HG02588 (cell line): ENCODE results near the gene SYNDIG1.

Source experiments
- ATAC-seq: cut with Tn5 transposase; IDR thresholded peaks from one replicate; pipeline ENCODE4 v1.9.1; 2021; ENCODE audit warnings: mild to moderate bottlenecking, moderate library complexity; ENCODE audit not compliant: unreplicated experiment

SYNDIG1 gene

DNA sequence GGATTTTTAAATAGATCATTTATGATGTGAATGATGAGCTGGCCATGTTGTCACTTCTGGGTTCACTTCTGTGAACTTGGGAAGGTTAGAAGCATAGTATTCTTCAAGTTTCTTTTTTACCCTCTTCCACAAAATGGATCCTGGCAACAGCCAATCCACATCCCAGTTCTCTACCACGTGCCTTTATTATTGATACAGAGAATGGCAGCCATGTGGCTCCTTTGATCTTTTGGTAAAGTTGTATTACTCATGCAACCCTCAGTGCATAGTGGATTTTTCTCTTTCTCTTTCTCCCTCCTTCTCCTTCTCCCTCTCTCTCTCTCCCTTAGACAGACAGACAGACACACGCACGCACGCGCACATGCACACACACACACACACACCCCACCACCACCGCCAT, 50.0 kb downstream of the SYNDIG1 start:
- no peak for ATAC-seq

- no peak for ATAC-seq
Observed at GRCh38 chr20:24521032-24521431, 51.6 kb downstream of the SYNDIG1 start.

DNA sequence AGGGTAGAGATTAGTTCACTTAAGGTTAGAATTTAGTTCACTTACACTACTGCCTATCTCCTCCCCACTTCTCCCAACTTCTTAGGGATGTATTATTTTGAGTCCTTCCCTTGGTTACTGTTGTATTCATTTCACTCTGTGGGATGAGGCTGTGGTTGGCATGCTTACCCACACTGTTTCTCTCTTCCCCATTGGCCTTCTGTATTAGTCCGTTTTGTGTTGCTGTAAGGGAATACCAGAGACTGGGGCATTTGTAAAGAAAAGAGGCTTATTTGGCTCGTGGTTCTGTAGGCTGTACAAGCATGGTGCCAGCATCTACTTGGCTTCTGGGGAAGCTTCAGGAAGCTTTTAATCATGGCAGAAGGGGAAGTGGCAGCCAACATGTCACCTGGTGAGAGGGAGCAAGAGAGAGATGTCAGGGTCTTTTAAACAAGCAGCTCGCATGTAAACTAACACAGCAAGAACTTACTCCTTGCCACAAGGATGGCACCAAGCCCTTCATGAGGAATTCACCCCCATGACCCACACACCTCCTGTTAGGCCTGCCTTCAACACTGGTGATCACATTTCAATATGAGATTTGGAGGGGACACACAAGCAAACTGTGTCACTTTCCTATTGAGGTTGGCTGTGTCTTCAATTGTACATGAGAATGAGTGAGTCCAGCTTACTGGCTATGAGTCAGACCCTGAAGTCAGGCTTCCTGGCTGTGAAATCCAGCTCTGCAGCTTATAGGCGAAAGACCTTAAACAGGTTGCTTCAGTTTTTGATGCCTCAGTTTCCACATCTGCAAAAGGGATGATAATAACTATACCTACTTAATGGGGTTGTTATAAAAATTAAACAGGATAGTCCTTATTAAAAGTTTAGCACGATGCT, 53.3 kb downstream of the SYNDIG1 start:
- ATAC-seq, result no peak

DNA sequence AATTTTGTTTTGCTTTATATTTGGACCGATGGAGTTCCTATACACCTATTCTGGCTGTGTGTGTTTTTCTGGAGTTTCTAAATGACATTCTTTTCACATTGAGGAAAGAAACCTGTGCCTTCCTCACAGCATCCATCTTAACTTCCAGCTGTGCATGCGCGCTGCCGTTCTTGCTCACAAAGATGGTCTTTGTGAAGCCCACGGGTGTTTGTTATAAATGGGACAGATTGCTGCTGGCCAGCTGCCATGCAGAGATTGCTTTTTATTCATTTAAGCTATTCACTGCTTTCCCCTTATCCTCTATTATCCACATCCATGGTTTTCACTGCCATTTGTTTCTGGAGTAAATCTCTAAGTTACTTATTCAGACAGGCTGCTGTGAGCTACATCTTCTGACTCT, 54.2 kb downstream of the SYNDIG1 start:
- no peak for ATAC-seq

DNA sequence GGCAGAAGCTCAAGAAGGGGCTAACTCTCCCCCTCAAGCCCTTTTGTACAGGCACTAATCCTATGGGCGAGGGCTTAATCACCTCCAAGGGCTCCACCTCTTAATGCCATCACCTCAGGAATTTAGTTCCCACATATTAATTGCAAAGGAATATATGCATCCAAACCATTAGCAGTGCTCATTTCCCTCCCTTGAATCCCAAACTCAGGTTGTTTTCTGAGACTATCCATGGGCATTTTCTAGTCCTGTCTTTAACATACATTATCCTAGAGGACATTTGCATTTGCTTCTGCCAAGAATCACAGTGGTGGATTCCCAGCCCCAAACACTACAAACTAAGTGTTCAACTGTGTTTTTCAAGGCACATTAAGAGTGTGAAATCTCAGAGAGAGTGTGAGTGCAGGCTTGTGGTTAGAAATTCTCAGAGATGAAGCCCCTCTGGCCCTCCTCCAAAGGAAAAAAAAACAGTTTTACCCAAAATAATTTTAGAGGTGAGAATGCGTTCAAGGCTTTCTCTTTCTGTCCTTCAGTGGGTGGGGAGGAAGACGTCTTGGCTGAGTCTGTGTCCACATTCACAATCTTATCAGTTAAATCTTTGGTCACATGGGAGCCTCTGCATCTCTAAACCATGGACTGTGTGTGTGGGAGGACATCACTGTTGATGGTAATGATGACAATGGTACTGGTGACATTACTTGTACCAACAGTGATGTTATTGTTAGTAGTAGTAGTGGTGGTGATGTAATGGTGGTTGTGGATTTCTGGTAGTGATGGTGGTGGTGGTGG, 59.3 kb downstream of the SYNDIG1 start:
- ATAC-seq, result no peak

- ATAC-seq, result no peak
Observed at GRCh38 chr20:24529369-24529719, 59.9 kb downstream of the SYNDIG1 start.

GRCh38 chr20:24530131-24530680, 60.8 kb downstream of the SYNDIG1 start:
- no peak for ATAC-seq

DNA sequence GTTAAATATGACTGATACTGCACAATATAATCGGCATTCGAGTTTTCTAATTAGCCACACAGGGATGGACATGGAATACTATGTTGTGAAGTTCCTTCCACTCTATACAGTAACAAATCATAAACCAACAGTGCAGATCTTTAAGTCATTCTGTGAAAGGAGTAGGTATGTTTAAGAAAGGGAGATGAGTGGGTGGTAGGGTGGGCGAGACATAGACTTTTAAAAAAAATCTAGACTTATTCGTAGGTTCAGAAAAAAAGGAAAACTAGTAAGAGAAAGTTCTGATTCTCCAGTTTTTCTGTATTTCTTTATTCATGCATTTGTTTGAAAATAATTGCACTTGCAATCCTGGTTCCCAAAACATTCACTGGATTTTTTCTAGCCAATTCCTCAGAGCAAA, 61.8 kb downstream of the SYNDIG1 start:
- no peak for ATAC-seq

- ATAC-seq, result no peak
Observed at GRCh38 chr20:24531631-24532419, 62.4 kb downstream of the SYNDIG1 start.

- ATAC-seq, result no peak
Observed at GRCh38 chr20:24533449-24533848, 64.0 kb downstream of the SYNDIG1 start.

DNA sequence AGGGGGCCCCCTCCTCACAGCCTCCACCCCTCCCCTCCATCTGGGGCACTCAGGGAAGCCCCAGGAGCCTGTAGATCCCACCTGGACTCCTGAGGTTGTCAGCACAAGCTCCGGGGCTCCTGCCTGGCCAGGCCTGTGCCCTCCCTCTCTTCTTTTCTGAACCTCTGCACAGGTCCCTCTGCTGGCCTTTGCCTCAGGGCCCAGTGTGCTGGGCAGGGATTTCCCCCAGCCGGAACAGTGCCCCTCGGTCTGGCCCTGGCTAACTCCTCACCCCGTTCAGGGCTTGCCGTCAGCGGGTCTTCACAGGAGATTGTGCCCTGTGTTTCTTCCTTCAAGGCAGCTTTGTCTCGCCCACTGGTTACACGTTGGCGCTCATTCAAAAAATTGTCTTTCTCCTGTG, 64.9 kb downstream of the SYNDIG1 start:
- no peak for ATAC-seq

- no peak for ATAC-seq
Observed at GRCh38 chr20:24535941-24536730, 66.7 kb downstream of the SYNDIG1 start.

DNA sequence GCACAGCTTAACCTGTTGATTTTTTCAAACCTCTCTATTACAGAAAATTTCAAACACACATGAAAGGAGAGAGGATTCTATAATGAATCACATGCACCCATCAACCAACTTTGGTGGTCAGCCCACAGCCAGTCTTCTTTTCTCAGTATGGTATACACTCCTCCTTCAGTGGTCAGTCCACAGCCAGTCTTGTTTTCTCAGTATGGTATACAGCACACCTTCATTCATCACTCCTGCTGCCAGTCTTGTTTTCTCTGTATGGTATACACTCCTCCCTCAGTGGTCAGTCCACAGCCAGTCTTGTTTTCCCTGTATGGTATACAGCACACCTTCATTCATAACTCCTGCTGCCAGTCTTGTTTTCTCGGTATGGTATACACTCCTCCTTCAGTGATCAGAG, 67.8 kb downstream of the SYNDIG1 start:
- ATAC-seq, result no peak

DNA sequence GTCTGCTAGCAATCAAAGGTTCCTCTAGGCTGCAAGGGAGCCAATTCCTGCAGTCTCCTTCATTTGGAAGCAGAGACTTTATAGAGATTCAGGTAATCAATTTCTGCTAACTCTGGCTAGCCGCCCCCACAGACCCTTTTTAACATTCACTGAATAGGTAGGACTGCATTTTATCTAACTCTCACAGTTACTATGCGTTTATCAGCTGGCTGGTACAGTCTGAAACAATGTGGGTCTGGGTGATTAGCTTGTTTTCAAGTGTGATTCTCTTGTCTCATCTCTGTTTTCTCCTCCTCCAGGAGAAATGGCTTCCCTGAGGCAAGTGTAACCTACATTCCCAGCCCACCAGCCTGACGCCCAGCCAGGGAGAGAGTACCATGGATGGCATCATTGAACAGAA, 73.3 kb downstream of the SYNDIG1 start:
- ATAC-seq, result no peak

DNA sequence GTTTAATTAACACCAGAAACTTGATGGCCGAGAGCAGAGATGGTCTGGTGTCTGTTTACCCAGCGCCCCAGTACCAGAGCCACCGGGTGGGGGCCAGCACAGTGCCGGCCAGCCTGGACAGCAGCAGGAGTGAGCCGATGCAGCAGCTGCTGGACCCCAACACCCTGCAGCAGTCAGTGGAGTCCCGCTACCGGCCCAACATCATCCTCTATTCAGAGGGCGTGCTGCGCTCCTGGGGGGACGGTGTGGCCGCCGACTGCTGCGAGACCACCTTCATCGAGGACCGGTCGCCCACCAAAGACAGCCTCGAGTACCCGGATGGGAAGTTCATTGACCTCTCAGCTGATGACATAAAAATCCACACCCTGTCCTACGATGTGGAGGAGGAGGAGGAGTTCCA, 73.7 kb downstream of the SYNDIG1 start:
- ATAC-seq, result no peak

GRCh38 chr20:24543741-24544140, 74.3 kb downstream of the SYNDIG1 start:
- ATAC-seq, result no peak

DNA sequence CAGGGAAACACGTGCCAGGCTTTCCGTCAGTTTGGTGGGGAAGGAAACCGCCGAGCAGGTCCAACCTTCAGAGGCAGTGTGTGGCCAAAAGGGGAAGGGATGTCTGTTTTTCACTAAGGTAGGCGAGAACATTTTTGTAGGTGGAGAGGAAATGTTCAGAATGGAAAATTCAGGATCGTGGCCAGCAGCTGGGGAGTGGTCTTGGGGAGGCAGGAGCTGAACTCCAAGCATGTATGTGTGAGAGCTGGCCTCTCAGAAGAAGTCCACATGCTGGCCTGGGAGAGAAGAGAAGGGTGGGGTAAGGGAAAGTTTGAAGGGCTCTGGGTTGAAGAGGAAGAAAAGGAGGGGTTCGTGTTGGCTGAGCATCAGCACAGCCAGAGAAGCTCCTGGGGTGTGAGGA, 74.9 kb downstream of the SYNDIG1 start:
- no peak for ATAC-seq

DNA sequence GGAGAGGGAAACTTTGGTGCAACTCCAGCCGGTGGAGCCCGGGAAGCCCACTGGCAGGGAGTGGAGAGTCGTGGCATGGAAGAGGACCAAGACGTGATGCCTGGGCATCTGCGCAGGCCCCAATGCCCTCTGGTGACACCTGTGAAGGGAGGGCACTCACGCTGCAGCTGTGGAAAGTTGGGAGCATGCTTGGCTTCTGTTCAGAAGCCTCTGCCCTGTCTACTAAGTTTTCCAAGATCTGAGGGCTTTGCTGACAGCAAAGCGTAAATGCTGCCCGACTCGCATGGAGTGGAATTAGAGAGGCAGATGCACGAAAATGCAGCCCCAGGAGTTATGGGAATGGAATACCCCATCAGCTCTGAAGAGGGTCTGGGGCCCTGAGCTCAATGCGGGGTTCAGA, 75.7 kb downstream of the SYNDIG1 start:
- no peak for ATAC-seq

GRCh38 chr20:24546232-24546892, 76.9 kb downstream of the SYNDIG1 start:
- no peak for ATAC-seq

- ATAC-seq, result no peak
Observed at GRCh38 chr20:24547967-24548366, 78.5 kb downstream of the SYNDIG1 start.
